Measurements from ENCODE around the gene NKAP. TPM values are rescaled to one million over a fixed set of nuclear protein-coding genes. Genes with fewer than 3 reads are reported as not detected.

NKAP gene
- total and polyA plus RNA-seq, 2 of the 13 experiments (the other 11 are each of a cell fraction or from before 2014, with no cell fraction given): 3.6 to 6.1 TPM

DNA sequence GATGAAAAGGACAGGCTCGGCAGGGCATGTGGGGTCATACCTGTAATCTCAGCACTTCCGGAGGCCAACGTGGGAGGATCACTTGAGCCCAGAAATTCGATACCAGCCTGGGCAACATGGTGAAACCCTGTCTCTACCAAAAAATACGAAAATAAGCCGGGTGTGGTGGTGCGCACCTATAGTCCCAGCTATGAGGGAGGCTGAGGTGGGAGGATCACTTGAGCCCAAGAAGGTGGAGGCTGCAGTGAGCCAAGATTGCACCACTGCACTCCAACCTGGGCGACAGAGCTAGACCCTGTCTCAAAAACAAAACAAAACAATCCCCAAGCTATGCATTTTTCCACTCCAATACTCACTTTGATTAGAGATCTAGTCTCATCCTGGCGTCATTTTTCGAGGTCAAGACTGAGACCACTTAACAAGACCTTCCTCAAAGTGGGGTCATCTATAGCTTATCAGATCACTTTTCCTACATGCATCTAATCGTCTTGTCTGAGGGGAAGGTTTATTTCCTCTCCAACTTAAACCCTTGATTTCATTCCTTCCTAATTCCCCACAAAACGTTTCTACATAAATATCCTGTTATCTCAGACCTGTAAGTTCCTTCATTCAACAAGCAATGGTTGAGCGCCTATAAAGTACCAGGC lies 1.3 kb downstream of the NKAP start (continued):
- TF ChIP-seq, protein P1, sequence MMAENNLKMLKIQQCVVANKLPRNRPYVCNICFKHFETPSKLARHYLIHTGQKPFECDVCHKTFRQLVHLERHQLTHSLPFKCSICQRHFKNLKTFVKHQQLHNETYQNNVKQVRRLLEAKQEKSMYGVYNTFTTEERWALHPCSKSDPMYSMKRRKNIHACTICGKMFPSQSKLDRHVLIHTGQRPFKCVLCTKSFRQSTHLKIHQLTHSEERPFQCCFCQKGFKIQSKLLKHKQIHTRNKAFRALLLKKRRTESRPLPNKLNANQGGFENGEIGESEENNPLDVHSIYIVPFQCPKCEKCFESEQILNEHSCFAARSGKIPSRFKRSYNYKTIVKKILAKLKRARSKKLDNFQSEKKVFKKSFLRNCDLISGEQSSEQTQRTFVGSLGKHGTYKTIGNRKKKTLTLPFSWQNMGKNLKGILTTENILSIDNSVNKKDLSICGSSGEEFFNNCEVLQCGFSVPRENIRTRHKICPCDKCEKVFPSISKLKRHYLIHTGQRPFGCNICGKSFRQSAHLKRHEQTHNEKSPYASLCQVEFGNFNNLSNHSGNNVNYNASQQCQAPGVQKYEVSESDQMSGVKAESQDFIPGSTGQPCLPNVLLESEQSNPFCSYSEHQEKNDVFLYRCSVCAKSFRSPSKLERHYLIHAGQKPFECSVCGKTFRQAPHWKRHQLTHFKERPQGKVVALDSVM (CRISPR knock-in tag; IDR thresholded peaks at IDR 0.05): peak; percentile 98
- TF ChIP-seq ZNF263 (CRISPR knock-in tag; IDR thresholded peaks at IDR 0.05): no peak

DNA sequence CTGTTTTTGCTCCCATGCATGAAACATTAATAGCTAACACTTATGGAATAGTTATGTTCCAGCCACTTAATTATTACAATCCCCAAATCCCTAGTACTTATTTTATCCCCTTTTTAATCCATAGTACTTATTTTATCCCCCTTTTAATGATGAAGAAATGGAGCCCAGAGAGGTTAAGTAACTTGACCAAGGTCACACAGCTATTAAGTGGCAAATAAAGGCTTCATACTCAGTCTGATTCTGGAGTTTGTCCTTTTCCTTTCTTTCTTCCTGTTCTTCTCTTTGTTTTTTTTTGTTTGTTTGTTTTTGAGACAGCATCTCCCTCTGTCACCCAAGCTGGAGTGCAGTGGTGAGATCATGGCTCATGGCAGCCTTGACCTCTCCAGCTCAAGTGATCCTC lies 2.2 kb downstream of the NKAP start:
- CTCF ChIA-PET (ENCODE audit: low intra/inter-chr PET ratio, low total read pairs): no interaction called here
- no peaks in the 10 kb centered on the region for H3K27me3 ChIP-seq (ENCODE audit: control insufficient read depth in 1 of 2, insufficient read depth in 2 of 2, low read length in 2 of 2)
- BruUV-seq (replicated peaks): no TSS peak
- H3K36me3 ChIP-seq (replicated peaks in 1 of 2; ENCODE audit: control insufficient read depth in 1 of 2, insufficient read depth in 2 of 2, low read length in 2 of 2): no peaks in the 10 kb centered on the region
- no peaks in the 10 kb centered on the region for H3K9me3 ChIP-seq (ENCODE audit: low read length)
- POLR2A ChIA-PET: no interaction called here
- peak; percentile 66; the same call in 1 of the 2 replicates for TF ChIP-seq ZNF768 (CRISPR knock-in tag; IDR thresholded peaks at IDR 0.05)
- TF ChIP-seq, protein P2, sequence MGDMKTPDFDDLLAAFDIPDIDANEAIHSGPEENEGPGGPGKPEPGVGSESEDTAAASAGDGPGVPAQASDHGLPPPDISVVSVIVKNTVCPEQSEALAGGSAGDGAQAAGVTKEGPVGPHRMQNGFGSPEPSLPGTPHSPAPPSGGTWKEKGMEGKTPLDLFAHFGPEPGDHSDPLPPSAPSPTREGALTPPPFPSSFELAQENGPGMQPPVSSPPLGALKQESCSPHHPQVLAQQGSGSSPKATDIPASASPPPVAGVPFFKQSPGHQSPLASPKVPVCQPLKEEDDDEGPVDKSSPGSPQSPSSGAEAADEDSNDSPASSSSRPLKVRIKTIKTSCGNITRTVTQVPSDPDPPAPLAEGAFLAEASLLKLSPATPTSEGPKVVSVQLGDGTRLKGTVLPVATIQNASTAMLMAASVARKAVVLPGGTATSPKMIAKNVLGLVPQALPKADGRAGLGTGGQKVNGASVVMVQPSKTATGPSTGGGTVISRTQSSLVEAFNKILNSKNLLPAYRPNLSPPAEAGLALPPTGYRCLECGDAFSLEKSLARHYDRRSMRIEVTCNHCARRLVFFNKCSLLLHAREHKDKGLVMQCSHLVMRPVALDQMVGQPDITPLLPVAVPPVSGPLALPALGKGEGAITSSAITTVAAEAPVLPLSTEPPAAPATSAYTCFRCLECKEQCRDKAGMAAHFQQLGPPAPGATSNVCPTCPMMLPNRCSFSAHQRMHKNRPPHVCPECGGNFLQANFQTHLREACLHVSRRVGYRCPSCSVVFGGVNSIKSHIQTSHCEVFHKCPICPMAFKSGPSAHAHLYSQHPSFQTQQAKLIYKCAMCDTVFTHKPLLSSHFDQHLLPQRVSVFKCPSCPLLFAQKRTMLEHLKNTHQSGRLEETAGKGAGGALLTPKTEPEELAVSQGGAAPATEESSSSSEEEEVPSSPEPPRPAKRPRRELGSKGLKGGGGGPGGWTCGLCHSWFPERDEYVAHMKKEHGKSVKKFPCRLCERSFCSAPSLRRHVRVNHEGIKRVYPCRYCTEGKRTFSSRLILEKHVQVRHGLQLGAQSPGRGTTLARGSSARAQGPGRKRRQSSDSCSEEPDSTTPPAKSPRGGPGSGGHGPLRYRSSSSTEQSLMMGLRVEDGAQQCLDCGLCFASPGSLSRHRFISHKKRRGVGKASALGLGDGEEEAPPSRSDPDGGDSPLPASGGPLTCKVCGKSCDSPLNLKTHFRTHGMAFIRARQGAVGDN (CRISPR knock-in tag; IDR thresholded peaks at IDR 0.05): no peak
- H3K4me3 ChIP-seq (replicated peaks in 1 of 3; ENCODE audit: insufficient read depth in 1 of 3, low read depth in 2 of 3, low read length in 3 of 3): no peak overlapping the region
- ATAC-seq: no peak
- intact Hi-C loops (cut with micrococcal nuclease; ENCODE audit: unreplicated experiment) (no loop called here), in situ Hi-C loops (cut with HindIII; ENCODE audit: extremely low pct_ligation_motif_present, low pct_unique_long_range_greater_than_20kb) (no loop called here)
- no peaks in the 10 kb centered on the region for H4K20me1 ChIP-seq (ENCODE audit: insufficient read depth, low read length)
- DNase-seq (ENCODE audit: low spot score): no peak
- H3K4me2 ChIP-seq (ENCODE audit: low read depth, low read length): peak overlapping the region; percentile 76
- H3K9ac ChIP-seq (ENCODE audit: insufficient read depth, low read depth, low read length): no peak overlapping the region
- no peak for FAIRE-seq
- H3K4me1 ChIP-seq (ENCODE audit: insufficient read depth, low read length): peaks cover 12% of the 10 kb centered on the region
- no peak overlapping the region for H2AFZ ChIP-seq (ENCODE audit: low read length)
- H3K79me2 ChIP-seq (ENCODE audit: insufficient read depth, low read length): peaks cover 8% of the 10 kb centered on the region
- no peak overlapping the region for H3K27ac ChIP-seq (ENCODE audit: extremely low read length, insufficient read depth, low read length)

Data from HepG2 (cell line).